ENCODE data around the gene FSHR.

DNA sequence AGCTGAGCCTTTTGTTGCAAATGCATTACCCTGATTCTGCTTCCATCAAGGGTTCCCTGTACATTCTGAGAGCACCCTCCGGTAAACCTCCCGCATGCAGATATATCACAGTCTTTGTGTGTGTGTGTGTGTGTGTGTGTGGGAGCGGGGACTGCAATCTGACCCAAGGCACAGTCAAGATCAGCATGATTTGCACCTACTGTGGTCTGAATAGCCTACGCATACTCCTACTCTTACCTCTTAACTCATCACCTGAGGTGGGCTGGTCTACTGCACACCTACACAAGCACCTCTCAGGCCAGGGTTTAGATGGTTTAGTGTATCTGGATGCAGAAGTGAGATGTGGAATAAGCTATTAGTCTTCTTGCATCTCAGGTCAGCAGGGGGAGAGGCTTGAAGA is 174.6 kb downstream of the FSHR start:
- TF ChIP-seq, protein P1, sequence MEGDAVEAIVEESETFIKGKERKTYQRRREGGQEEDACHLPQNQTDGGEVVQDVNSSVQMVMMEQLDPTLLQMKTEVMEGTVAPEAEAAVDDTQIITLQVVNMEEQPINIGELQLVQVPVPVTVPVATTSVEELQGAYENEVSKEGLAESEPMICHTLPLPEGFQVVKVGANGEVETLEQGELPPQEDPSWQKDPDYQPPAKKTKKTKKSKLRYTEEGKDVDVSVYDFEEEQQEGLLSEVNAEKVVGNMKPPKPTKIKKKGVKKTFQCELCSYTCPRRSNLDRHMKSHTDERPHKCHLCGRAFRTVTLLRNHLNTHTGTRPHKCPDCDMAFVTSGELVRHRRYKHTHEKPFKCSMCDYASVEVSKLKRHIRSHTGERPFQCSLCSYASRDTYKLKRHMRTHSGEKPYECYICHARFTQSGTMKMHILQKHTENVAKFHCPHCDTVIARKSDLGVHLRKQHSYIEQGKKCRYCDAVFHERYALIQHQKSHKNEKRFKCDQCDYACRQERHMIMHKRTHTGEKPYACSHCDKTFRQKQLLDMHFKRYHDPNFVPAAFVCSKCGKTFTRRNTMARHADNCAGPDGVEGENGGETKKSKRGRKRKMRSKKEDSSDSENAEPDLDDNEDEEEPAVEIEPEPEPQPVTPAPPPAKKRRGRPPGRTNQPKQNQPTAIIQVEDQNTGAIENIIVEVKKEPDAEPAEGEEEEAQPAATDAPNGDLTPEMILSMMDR (optimal IDR thresholded peaks at IDR 0.05 in 1 of 3, IDR thresholded peaks at IDR 0.05 in 1 of 3, conservative IDR thresholded peaks at IDR 0.05 in 1 of 3; ENCODE audit: extremely low read depth in 1 of 3, insufficient read depth in 2 of 3, low read length in 3 of 3) = no peak
- no peak for TF ChIP-seq EZH2 (IDR thresholded peaks at IDR 0.05; ENCODE audit: low read length)
